GM18868 (cell line): ENCODE measurements around the gene ZFP92.

Experiments
- ATAC-seq: cut with Tn5 transposase; IDR thresholded peaks from one replicate; pipeline ENCODE4 v1.9.1; 2021; ENCODE audit warnings: mild to moderate bottlenecking, moderate library complexity; ENCODE audit not compliant: unreplicated experiment

Gene ZFP92

DNA sequence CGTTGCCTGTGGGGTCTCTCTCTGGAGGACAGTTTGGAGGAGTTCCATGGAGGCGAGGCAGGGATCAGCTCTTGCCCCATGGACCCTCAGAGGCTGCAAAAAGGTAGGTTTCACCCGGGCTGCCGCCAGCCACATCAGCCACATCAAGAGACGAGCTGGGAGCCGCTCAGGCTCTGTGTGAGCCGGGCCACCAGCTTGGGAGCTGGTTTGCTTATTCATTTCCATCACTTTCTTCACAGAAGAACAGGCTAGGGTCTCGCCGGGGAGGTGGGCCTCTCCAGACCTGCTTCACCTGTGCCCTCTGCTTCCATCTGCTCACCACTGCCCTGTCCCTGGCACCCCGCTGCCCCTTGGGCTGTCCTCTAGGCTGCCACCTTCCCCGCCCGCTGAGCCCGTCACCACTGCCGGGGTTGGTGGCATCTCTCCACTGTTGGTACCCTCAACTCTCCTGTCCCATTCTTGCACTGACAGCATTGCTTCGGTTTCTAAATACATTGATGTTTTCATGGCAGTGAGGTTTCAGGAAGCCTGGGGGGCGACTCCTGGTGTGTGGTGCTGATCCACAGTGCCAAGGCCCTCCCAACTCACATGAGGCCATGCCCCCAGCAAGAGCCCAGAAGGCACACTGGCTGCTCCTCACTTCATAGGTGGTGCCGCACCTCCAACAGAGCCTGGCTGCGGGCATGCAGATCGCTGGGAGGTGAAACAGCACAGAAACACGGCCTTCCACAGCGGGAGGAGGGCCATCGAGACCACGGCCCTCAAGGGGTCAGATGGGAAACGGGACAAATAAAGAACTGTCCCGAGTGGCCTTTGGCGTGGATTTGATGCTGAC is 39.1 kb downstream of the ZFP92 start:
- ATAC-seq: no peak

DNA sequence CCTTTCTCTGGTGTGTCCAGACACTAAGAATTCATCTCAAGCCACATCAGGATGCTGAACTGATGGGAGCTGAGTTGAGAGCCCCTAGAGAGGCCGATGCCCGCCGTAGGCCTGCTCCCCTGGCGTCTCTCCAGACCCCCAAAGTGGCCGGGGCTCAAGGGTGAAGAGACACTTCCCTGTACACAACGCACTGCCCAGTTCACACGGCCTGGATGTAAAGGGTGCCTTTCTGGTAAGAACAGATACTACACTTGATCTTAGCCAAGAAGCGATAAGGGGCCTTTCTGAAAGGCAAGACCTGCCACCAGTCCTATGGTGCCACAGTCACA is 39.6 kb downstream of the ZFP92 start:
- ATAC-seq: no peak

DNA sequence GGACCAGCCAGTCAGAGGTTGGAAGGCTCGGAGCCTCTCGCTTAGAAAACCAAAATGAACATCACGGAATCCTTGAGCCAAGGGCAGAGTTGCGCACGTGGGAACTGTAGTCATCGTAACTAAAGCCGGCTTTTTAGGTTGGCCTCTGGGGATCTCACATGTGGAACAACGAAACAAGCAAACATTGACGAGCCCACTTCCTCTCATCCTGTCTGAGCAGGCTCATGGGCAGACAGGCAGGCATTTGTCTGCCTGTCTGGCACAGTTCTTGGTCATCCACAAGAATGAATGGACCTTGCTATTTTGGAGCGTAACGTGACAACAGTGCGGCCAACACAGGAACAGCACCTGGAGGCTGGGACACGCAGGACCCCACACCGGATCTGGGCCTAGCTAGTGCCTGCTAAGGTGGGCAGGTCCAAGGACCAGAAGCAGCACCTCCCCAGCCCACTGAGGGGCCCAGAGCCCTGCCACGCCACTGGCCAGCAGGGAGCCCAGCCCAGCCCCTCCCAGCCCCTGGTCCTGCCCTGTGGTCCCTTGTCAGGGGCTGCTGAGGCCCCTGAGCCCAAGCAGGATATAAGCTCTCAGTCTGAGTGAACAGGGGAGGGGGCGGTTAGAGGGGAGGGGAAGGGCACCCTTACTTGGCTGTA is 43.8 kb downstream of the ZFP92 start:
- ATAC-seq: no peak

DNA sequence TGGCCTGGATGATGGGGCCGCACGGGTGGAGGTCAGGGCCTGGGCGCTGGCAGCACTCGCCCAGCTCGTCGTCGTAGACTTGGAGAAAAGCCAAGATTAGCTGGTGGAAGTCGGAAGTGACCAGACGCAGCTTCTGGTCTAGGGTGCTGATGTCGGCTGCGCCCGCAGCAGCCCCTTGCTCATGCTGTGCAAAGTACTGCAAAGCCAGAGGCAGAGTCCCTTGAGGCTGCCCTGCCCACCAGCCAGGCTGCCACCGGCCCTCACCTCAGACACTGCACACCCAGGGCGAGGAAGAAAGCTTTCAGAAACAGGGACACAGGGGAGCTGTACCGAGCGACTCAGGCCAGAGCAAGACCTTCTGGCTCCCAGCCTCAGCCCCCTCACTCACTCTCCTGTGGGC is 44.3 kb downstream of the ZFP92 start:
- no peak for ATAC-seq

DNA sequence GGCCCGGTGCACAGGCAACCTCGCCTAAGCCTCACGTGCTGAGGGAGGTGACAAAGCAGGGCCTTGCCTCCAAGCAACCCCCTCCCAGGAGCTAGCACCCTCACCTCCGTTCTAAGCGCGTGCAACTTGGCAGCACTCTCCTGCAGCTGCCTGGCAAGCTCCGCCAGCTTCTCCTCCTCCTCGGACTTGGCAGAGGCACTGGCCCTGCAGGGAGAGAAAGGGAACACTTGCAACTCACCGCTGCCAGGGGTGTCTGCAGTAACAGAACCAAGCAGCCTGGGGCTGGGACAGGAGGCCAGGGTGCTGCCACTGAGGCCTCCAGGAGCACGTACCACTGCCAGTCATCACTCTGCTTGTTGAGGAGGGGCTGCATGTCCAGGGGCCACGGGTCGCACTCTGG is 44.9 kb downstream of the ZFP92 start:
- no peak for ATAC-seq

DNA sequence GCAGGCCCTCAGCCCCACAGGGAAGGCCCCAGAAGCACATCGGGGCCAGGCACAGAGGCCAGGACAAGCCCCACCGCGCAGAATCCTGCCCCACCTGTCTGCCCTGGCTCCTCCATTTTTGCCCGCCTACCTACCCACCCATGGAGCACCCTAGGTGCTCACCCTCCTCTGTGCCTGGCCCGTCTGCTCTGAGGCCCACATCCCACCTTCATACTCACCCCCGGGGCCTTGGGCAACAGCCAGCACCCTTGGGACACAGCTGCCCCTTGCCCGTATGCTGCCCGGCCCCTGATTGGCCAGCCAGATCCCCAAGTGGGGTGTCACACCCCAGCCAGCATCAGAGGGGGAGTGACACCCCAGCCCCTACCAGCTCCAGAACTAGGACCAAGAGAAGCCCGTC is 45.4 kb downstream of the ZFP92 start:
- ATAC-seq: no peak

DNA sequence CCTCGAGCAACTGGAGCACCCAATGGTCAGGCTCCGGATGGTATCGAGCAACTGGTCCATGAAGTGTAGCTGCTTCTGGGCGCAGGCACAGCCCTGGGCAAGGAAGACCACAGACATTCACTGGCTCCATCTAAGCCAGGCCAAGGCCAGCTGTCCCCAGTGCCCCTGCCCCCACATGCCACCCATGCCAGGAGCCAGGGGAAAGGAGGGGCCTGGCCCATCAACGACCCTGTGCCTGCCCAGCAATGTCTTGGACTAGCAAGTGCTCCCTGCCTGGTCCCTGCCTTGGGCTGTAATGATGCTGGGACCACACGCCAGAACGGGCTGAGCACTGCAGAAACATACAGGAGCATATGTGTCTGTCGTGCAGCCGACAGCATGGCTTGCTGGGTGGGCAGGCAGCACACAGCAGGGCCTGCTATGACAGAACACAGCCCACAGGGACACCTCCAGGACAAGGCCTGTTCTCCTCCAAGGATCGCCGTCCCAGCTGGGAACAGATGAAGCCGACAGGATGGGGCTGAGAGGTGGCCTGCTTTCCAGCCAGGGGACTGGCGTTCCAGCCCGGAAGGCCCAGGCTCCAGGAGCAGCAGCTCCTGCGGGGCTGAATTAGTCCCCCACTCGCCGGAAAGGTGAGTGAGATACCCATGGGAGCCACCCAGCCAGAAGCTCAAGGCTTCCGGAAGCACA is 46.0 kb downstream of the ZFP92 start:
- no peak for ATAC-seq

DNA sequence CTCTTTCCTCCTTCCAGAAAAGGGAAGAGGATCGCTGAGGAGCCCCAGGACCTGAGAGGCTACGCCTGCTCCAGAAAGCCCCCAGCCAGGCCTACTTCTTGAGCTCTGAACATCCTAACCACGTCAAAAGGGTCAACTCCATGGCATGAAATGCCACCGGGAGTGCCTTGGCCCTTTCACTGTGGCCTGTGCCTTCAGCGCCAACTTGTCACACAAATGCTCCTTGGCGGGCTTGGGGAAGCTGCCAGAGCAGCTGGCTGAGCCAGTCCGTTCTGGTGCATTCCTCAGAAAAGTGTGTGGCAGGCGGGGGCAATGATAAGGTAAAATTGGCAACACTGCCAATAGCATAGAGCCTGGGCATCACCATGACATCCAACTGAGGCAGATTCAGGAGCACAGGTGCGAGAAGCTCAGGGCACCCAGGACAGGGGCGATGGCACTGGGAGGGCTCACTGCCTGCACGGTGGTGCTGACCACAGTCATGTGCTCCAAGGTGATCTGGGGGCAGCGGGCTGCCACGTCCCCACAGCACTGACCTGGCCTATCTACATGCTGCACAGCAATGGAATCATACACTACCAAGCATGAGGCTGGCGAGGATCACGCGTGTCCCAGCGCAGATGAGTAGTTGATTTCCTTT is 46.7 kb downstream of the ZFP92 start:
- ATAC-seq: no peak

DNA sequence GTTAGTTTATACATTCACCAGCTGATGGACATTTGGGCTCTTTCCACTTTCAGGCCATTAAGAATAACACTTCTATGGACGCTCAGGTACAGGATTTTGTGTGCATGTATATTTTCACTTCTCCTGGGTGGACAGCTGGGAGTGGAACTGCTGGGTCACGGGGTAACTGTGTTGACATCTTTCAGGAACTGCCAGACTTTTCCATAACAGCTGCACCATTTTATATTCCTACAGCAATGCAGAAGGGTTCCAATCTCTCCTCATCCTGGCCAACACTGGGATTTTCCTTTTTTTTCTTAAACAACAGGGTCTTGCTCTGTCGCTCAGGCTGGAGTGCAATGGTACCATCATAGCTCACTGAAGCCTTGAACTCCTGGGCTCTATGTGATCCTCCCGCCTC is 47.2 kb downstream of the ZFP92 start:
- ATAC-seq: no peak

DNA sequence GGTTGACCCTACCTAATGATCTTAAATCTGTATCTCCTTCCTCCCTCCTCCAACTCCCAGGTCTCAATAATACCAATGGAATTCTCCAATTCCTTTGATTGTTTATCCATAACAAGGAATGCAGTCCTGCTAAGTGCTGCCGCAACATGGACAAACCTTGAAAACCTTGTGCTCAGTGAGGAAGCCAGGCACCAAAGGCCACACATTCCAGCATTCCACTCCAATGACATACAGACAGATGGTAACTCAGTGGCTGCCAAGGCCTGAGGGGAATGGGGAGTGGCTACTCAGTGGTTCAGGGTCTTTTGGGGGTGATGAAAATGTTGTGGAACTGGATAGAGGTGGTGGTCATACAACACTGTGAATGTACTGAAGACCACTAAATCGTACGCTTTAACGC is 48.7 kb downstream of the ZFP92 start:
- ATAC-seq: no peak

DNA sequence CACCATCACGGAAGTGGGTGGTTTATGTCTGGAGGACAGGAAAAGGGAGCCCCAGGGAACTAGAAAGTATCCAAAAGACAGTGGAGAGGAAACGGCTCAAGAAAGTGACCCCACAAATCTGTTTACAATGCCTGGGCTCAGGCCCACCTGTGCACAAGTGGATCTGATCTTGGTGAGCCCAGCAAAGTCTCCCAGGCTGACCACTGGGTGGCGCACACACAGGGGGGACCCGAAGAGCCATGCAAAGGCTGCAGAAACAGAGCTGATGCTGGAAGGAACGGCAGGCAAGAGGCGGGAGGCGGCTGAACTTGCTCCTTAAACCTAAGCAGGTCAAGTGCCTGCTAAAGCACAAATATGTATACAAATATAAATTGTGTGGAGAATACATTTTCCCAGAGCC is 49.6 kb downstream of the ZFP92 start:
- no peak for ATAC-seq
